ENCODE measurements around the gene SPTSSA. TPM values are rescaled to one million over a fixed set of nuclear protein-coding genes. Genes with fewer than 3 reads are reported as not detected.
"Not testable (repeated sequence)": the region's sequence is repeated elsewhere in the genome, so short reads cannot be mapped to it uniquely, and the experiment has no call there.

The SPTSSA gene
- total RNA-seq, 1 experiment from 2014 or later: 12.4 TPM

GRCh38 chr14:34438438-34438837, 23.6 kb downstream of the SPTSSA start:
- no peak for DNase-seq (ENCODE audit: low read depth, low spot score)
- in situ Hi-C loops (cut with HindIII; ENCODE audit: low pct_unique_long_range_greater_than_20kb, low sequenced_read_pairs): no loop called here

GRCh38 chr14:34437729-34438080, 24.3 kb downstream of the SPTSSA start:
- in situ Hi-C loops (cut with HindIII; ENCODE audit: low pct_unique_long_range_greater_than_20kb, low sequenced_read_pairs): no loop called here
- DNase-seq (ENCODE audit: low read depth, low spot score): no peak

DNA sequence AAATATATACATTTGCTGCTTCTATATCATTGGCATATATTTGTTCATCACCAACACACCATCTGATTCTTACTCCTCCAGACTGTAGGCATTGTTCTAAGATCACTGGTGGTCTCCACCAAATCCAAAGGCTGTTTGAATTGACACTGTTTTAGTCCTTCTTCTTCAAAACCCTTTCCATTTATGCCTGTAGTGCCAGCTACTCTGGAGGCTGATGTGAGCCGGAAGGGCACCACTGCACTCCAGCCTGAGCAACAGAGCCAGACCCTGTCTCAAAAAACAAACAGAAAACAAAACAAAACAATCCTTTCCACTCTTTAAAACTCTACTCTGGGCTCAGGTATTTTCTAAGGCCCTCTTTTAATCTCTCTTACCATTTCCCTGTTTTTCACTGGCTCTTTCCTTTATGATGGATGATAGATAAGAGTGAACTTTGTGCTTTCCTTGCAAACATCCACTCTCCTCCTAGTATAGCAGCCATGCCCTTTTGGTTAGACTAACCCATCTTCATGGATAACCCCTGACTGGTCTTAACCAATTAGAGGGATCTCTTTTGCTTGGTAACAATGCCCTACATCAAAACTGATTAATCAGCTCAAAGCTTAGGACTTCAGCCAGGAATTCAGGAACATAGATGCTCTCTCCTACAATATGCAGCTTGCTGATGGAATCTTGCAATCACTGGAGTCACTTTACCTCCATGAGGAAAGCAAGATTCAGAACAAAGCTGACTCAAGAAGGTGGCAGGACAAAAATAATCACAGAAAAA, 24.9 kb downstream of the SPTSSA start:
- no peak for DNase-seq (ENCODE audit: low read depth, low spot score)
- in situ Hi-C loops (cut with HindIII; ENCODE audit: low pct_unique_long_range_greater_than_20kb, low sequenced_read_pairs): no loop called here

GRCh38 chr14:34436118-34436905, 25.7 kb downstream of the SPTSSA start:
- no peak for DNase-seq (ENCODE audit: low read depth, low spot score)
- in situ Hi-C loops (cut with HindIII; ENCODE audit: low pct_unique_long_range_greater_than_20kb, low sequenced_read_pairs): no loop called here

DNA sequence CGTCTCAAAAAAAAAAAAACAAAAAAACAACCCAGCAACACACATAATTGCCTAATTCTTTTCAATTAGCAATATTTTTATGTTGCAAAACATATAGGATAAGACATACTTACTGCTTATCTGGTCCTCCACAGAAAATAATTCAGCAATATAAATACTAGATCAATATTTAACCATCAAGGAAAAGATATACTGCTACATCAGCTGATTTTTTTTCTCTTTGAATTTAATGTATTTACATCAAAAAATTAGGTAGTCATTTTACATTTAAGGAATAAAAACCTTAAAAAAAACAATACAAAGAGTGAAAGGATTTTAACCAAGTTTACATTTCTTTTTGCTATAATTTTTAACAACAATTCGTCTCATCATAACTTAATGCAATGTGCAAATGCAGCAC, 28.1 kb downstream of the SPTSSA start:
- in situ Hi-C loops (cut with HindIII; ENCODE audit: low pct_unique_long_range_greater_than_20kb, low sequenced_read_pairs): no loop called here

GRCh38 chr14:34428102-34428466, 34.0 kb downstream of the SPTSSA start:
- in situ Hi-C loops (cut with HindIII; ENCODE audit: low pct_unique_long_range_greater_than_20kb, low sequenced_read_pairs): not testable (repeated sequence)

More for the DNA sequence above, 28.1 kb downstream of the SPTSSA start:
- no peak for DNase-seq (ENCODE audit: low read depth, low spot score)

DNA sequence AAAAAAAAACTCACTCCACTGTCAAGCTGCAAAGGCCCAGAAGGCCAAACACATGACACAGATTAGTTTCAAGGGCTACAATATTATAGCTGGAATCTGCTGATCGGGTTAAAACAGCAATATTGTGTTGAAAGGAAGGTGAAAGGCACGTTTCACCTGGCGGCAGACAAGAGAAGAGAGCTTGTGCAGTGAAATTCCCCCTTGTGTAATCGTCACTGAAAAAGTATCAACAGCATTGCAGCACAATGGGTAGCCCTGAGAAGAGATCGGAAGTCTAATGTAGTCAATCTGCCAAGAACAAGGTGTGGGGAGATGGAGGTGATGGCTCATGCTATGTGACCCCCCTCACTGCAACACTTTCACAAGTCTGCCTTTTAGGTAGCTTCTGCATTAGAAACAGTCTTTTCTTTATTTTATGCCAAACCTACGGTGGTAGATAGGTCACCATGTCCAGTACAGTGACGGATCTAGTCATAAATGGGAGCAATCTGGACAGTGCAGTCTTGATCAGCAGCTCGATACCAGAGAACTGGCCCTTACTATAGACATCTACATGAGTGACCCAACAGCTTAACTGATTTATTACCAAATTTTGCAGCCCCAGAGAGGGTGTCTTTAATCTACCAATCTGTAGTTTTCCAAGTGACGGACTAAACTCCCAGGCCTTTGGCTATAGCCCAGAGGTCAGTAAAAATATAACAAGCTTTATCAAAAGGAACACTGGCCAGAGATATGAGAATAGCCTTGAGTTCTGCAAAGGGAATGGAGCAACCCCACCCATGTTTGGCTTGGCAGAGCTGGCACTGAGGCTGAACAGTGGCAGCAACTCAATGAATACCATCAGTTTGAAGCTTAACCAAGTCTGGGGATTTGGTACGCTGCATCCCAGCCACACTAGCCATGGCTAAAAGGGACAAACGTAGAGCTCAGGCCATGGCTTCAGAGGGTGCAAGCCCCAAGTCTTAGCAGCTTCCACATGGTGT, 35.4 kb downstream of the SPTSSA start:
- DNase-seq (ENCODE audit: low read depth, low spot score): no peak
- in situ Hi-C loops (cut with HindIII; ENCODE audit: low pct_unique_long_range_greater_than_20kb, low sequenced_read_pairs): no loop called here

More at GRCh38 chr14:34428102-34428466, 34.0 kb downstream of the SPTSSA start:
- DNase-seq (ENCODE audit: low read depth, low spot score): not testable (repeated sequence)

- in situ Hi-C loops (cut with HindIII; ENCODE audit: low pct_unique_long_range_greater_than_20kb, low sequenced_read_pairs): no loop called here
- no peak for DNase-seq (ENCODE audit: low read depth, low spot score)
Observed at GRCh38 chr14:34425095-34425851, 36.8 kb downstream of the SPTSSA start.

- in situ Hi-C loops (cut with HindIII; ENCODE audit: low pct_unique_long_range_greater_than_20kb, low sequenced_read_pairs): no loop called here
- no peak for DNase-seq (ENCODE audit: low read depth, low spot score)
Observed at GRCh38 chr14:34424488-34424887, 37.6 kb downstream of the SPTSSA start.

DNA sequence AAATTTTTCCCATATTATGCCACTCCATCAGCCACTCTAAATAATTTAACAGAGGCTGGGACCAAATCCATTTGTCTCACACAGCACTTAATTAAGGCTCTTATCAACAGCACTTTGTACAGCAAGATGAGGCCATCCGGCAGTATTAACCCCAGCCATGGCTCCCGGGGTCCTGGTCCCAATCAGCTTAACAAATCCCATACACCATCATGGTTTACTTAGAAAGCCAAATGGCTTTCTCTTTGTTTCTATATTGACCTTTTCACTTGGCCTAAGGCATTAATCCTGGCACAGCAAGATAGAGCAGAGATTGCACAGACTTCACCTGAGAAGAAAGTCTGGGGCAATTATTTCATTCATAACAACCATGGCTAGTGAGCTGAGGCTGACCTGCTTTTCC, 38.6 kb downstream of the SPTSSA start:
- no peak for DNase-seq (ENCODE audit: low read depth, low spot score)
- in situ Hi-C loops (cut with HindIII; ENCODE audit: low pct_unique_long_range_greater_than_20kb, low sequenced_read_pairs): no loop called here

DNA sequence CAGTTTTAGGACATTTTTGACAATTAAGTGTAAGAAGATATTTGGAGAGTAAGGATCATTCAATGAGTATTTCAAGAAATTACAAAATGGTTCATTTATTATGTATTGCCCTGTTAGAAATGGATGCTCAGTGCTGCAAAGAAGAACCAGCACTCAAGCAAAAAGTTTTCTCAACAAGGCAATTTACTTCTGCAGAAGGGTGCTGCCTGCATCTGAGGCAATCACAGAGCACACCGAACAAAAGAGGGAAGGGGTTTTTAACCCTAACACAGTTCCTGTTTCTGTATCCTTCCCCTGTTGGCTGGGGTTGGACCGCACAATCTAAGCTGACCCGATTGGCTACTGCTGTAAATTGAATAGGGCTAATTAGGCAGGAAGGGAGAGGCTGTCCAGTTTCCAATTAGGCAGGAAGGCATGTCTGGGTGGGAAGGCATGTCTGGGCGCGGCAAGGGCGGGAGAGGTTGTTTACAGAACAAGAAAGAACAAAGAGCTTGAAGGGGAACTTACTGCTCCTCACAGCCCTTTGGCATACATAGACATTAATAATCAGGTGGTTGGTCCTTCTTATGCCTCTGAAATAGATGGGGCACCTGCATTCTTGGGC, 41.4 kb downstream of the SPTSSA start:
- in situ Hi-C loops (cut with HindIII; ENCODE audit: low pct_unique_long_range_greater_than_20kb, low sequenced_read_pairs): no loop called here
- DNase-seq (ENCODE audit: low read depth, low spot score): no peak

DNA sequence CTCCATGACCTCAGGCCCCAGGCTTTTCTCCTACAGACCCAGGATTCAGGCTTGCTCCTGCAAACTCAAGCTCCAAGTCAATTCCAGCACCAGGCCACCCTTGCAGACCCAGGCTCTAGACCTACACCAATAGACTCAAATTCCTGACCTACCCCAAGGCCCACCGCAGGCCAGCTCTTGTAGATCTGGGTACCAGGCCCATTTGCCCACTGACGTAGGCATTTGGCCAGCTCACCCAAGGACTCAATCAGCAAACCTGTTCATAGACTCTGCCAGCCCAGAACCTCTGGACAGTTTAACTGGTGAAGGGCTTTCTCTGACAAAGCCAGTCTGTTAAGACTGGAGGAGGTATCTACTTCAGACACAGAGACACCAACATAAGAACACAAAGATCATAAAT, 52.3 kb downstream of the SPTSSA start:
- DNase-seq (ENCODE audit: low read depth, low spot score): no peak
- in situ Hi-C loops (cut with HindIII; ENCODE audit: low pct_unique_long_range_greater_than_20kb, low sequenced_read_pairs): no loop called here

- in situ Hi-C loops (cut with HindIII; ENCODE audit: low pct_unique_long_range_greater_than_20kb, low sequenced_read_pairs): no loop called here
- DNase-seq (ENCODE audit: low read depth, low spot score): no peak
Observed at GRCh38 chr14:34407951-34408350, 54.1 kb downstream of the SPTSSA start.

- no peak for DNase-seq (ENCODE audit: low read depth, low spot score)
- in situ Hi-C loops (cut with HindIII; ENCODE audit: low pct_unique_long_range_greater_than_20kb, low sequenced_read_pairs): no loop called here
Observed at GRCh38 chr14:34404416-34404815, 57.6 kb downstream of the SPTSSA start.

DNA sequence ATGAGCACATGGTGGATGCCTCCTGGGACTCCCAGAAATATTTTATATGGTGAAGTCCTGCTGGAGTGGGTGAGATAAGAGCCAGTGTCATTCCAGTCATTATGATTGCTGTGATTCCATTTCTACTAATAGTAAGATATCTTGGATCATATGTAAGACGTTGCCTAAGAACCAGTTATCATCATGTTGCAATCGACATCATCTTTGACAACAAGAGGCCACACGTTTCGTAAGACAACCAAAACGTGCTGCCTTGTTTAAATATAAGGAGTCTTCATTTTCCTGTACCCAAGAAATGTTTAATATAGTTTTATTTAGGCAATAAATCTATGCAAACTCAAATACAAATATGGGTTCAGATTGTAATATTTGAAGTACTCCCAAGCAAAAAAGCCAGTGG, 58.4 kb downstream of the SPTSSA start:
- in situ Hi-C loops (cut with HindIII; ENCODE audit: low pct_unique_long_range_greater_than_20kb, low sequenced_read_pairs): no loop called here

DNA sequence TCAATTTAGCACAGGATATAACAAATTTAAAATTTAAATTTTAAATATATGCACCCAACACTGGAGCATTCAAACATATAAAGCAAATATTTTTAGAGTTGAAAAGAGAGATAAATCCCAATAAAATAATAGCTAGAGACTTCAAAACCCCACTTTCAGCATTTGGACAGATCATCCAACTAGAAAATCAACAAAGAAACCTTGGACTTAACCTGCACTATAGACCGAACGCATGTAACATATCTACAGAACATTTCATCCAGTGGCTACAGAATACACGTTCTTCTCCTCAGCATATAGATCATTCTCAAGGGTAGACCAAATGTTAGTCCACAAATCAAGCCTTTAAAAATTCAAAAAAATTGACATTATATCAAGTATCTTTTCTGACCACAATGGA, 64.0 kb downstream of the SPTSSA start:
- in situ Hi-C loops (cut with HindIII; ENCODE audit: low pct_unique_long_range_greater_than_20kb, low sequenced_read_pairs): no loop called here
- DNase-seq (ENCODE audit: low read depth, low spot score): no peak

More for the DNA sequence above, 58.4 kb downstream of the SPTSSA start:
- DNase-seq (ENCODE audit: low read depth, low spot score): no peak

GRCh38 chr14:34387974-34388516, 74.0 kb downstream of the SPTSSA start:
- DNase-seq (ENCODE audit: low read depth, low spot score): no peak
- in situ Hi-C loops (cut with HindIII; ENCODE audit: low pct_unique_long_range_greater_than_20kb, low sequenced_read_pairs): no loop called here

All from SK-MEL-5 (cell line).